HEK293 (cell line): Measurements from ENCODE around the gene KRT14.

Source experiments
- CTCF ChIA-PET: fragments of 350-600 bp; formaldehyde crosslinking; extraction: SDS; loops from one replicate; lab custom pipeline; 2021; ENCODE audit warnings: antibody characterized with exemption; lab: Yijun Ruan, JAX
- POLR2A ChIA-PET: fragments of 300-600 bp; formaldehyde crosslinking; extraction: SDS; loops from one replicate; lab custom pipeline; 2020; ENCODE audit warnings: antibody characterized with exemption, inconsistent platforms; lab: Yijun Ruan, JAX
- H3K27ac ChIP-seq: fragments of 200-500 bp; sonication (Bioruptor generic); 2 replicates; pipeline ENCODE4 v1.5.1; 2014; ENCODE audit warnings: low read depth, low read length, control low read depth, inconsistent platforms; ENCODE audit errors: extremely low read depth
- H3K36me3 ChIP-seq, 2 experiments: fragments of 200-500 bp in 1 of 2; sonication (Bioruptor generic) in 1 of 2; 1 replicate in 1 of 2; 2 replicates in 1 of 2; pipeline ENCODE4 v1.5.1; 2014 to 2017; ENCODE audit warnings: inconsistent platforms in 2 of 2, low read length in 2 of 2; ENCODE audit not compliant: control insufficient read depth in 2 of 2, insufficient read depth in 1 of 2
- H3K4me1 ChIP-seq: fragments of 200-500 bp; sonication (Bioruptor generic); 2 replicates; pipeline ENCODE4 v1.5.1; 2014; ENCODE audit warnings: mild to moderate bottlenecking, low read length, inconsistent platforms; ENCODE audit not compliant: control insufficient read depth, insufficient read depth
- H3K4me3 ChIP-seq: 2 replicates; pipeline ENCODE4 v1.5.1; 2011; ENCODE audit warnings: low read depth, mild to moderate bottlenecking, control low read depth, low read length, moderate library complexity
- H3K9me3 ChIP-seq: fragments of 200-500 bp; sonication (Bioruptor generic); 2 replicates; pipeline ENCODE4 v1.5.1; 2014; ENCODE audit warnings: low read depth, low read length, inconsistent platforms; ENCODE audit not compliant: control insufficient read depth, insufficient read depth
- ELK4 ChIP-seq: IDR thresholded peaks from 2 replicates; pipeline ENCODE4 v1.6.1; 2011; ENCODE audit warnings: mild to moderate bottlenecking, low read depth, low read length, borderline replicate concordance
- FEZF1 ChIP-seq: fragments of 450-650 bp; formaldehyde crosslinking; IDR thresholded peaks from 2 replicates; pipeline ENCODE4 v1.5.1; 2016; ENCODE audit warnings: missing biosample characterization, missing genetic modification characterization
- PBX3 ChIP-seq: sonication (generic); formaldehyde crosslinking; IDR thresholded peaks from 2 replicates; pipeline ENCODE4 v1.8.1; 2022; ENCODE audit warnings: mild to moderate bottlenecking, moderate library complexity, missing genetic modification reagents
- ZBTB17 ChIP-seq: fragments of 450-650 bp; formaldehyde crosslinking; IDR thresholded peaks from 2 replicates; pipeline ENCODE4 v1.5.1; 2016; ENCODE audit warnings: missing biosample characterization, missing genetic modification characterization
- ZBTB44 ChIP-seq: fragments of 450-650 bp; IDR thresholded peaks from 2 replicates; pipeline ENCODE4 v1.5.1; 2018; ENCODE audit warnings: missing biosample characterization, mild to moderate bottlenecking, missing genetic modification characterization
- ZBTB48 ChIP-seq: fragments of 450-650 bp; formaldehyde crosslinking; IDR thresholded peaks from 2 replicates; pipeline ENCODE4 v1.5.1; 2016; ENCODE audit warnings: missing biosample characterization, missing genetic modification characterization
- ZEB2 ChIP-seq: fragments of 450-650 bp; formaldehyde crosslinking; IDR thresholded peaks from 2 replicates; pipeline ENCODE4 v1.5.1; 2016; ENCODE audit warnings: missing biosample characterization, missing genetic modification characterization
- ZFP37 ChIP-seq: fragments of 450-650 bp; formaldehyde crosslinking; IDR thresholded peaks from 2 replicates; pipeline ENCODE4 v1.5.1; 2016; ENCODE audit warnings: missing biosample characterization, missing genetic modification characterization
- ZFP41 ChIP-seq: fragments of 450-650 bp; formaldehyde crosslinking; IDR thresholded peaks from 2 replicates; pipeline ENCODE4 v1.5.1; 2016; ENCODE audit warnings: missing biosample characterization, missing genetic modification characterization, borderline replicate concordance
- ZNF140 ChIP-seq: fragments of 450-650 bp; formaldehyde crosslinking; IDR thresholded peaks from 2 replicates; pipeline ENCODE4 v1.5.1; 2016; ENCODE audit warnings: missing biosample characterization, missing genetic modification characterization
- ZNF16 ChIP-seq: fragments of 450-650 bp; formaldehyde crosslinking; IDR thresholded peaks from 2 replicates; pipeline ENCODE4 v1.5.1; 2016; ENCODE audit warnings: low read depth, missing biosample characterization, missing genetic modification characterization
- ZNF2 ChIP-seq: fragments of 450-650 bp; formaldehyde crosslinking; IDR thresholded peaks from 2 replicates; pipeline ENCODE4 v1.5.1; 2016; ENCODE audit warnings: missing biosample characterization, missing genetic modification characterization
- ZNF280C ChIP-seq: fragments of 450-650 bp; formaldehyde crosslinking; IDR thresholded peaks from 2 replicates; pipeline ENCODE4 v1.5.1; 2016; ENCODE audit warnings: missing biosample characterization, missing genetic modification characterization
- ZNF391 ChIP-seq: fragments of 450-650 bp; formaldehyde crosslinking; IDR thresholded peaks from 2 replicates; pipeline ENCODE4 v1.5.1; 2016; ENCODE audit warnings: low read depth, missing biosample characterization, missing genetic modification characterization, borderline replicate concordance
- ZNF548 ChIP-seq: fragments of 450-650 bp; formaldehyde crosslinking; IDR thresholded peaks from 2 replicates; pipeline ENCODE4 v1.5.1; 2016; ENCODE audit warnings: missing biosample characterization, missing genetic modification characterization
- ZNF555 ChIP-seq: fragments of 450-650 bp; formaldehyde crosslinking; conservative IDR thresholded peaks from 2 replicates; pipeline ENCODE4 v1.5.1; 2017; ENCODE audit warnings: missing biosample characterization, mild to moderate bottlenecking, missing genetic modification characterization, inconsistent platforms
- ZSCAN23 ChIP-seq: fragments of 450-650 bp; formaldehyde crosslinking; IDR thresholded peaks from 2 replicates; pipeline ENCODE4 v1.5.1; 2016; ENCODE audit warnings: missing biosample characterization, missing genetic modification characterization

KRT14 gene

GRCh38 chr17:41614098-41614497, 27.4 kb upstream of the KRT14 start:
- Histone ChIP-seq H3K27ac (no peak overlapping the region), H3K9me3 (no peaks in the 10 kb centered on the region), H3K4me1 (no peaks in the 10 kb centered on the region), H3K4me3 (no peak overlapping the region), H3K36me3 (no peaks in the 10 kb centered on the region)
- POLR2A ChIA-PET, result no interaction called here
- CTCF ChIA-PET, result interaction anchor here (0.6 to 1.2 kb wide), 3 partner anchors 22 to 66 kb away, joined by 3 read pairs; no protein-coding TSS in a partner anchor
- TF ChIP-seq ZNF555 (tag by site-specific recombination) (no peak), ZEB2 (tag by site-specific recombination) (no peak), ZNF16 (no peak), ZBTB48 (tag by site-specific recombination) (no peak)

GRCh38 chr17:41613277-41614082, 26.8 kb upstream of the KRT14 start:
- Histone ChIP-seq H3K27ac (no peak overlapping the region), H3K4me3 (no peak overlapping the region), H3K36me3 (no peaks in the 10 kb centered on the region), H3K4me1 (no peaks in the 10 kb centered on the region), H3K9me3 (no peaks in the 10 kb centered on the region)
- CTCF ChIA-PET, result interaction anchor here (0.6 to 0.9 kb wide), 3 partner anchors 22 to 66 kb away, joined by 3 read pairs; no protein-coding TSS in a partner anchor
- no peak for TF ChIP-seq ZBTB17 (tag by site-specific recombination)
- no peak for TF ChIP-seq ZNF548
- TF ChIP-seq PBX3, result no peak
- TF ChIP-seq ZFP37 (tag by site-specific recombination), result no peak
- no peak for TF ChIP-seq FEZF1 (tag by site-specific recombination)
- no peak for TF ChIP-seq ZBTB44
- no peak for TF ChIP-seq ZFP41
- TF ChIP-seq ZNF391, result no peak
- TF ChIP-seq ZNF280C (tag by site-specific recombination), result no peak
- no peak for TF ChIP-seq ZNF2 (tag by site-specific recombination)
- TF ChIP-seq ZNF140, result no peak
- TF ChIP-seq ELK4, result no peak
- no peak for TF ChIP-seq ZSCAN23 (tag by site-specific recombination)
- POLR2A ChIA-PET, result interaction anchor here (0.9 kb wide), 1 partner anchor 40 kb away, joined by 3 read pairs; no protein-coding TSS in a partner anchor
